ENCODE measurements around the gene CHADL.

GRCh38 chr22:41237036-41237706, 3.6 kb downstream of the CHADL start:
- TF ChIP-seq POLR2A (IDR thresholded peaks at IDR 0.05; ENCODE audit: extremely low read depth, insufficient read length), result no peak
- TF ChIP-seq, protein P1, sequence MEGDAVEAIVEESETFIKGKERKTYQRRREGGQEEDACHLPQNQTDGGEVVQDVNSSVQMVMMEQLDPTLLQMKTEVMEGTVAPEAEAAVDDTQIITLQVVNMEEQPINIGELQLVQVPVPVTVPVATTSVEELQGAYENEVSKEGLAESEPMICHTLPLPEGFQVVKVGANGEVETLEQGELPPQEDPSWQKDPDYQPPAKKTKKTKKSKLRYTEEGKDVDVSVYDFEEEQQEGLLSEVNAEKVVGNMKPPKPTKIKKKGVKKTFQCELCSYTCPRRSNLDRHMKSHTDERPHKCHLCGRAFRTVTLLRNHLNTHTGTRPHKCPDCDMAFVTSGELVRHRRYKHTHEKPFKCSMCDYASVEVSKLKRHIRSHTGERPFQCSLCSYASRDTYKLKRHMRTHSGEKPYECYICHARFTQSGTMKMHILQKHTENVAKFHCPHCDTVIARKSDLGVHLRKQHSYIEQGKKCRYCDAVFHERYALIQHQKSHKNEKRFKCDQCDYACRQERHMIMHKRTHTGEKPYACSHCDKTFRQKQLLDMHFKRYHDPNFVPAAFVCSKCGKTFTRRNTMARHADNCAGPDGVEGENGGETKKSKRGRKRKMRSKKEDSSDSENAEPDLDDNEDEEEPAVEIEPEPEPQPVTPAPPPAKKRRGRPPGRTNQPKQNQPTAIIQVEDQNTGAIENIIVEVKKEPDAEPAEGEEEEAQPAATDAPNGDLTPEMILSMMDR (IDR thresholded peaks at IDR 0.05; ENCODE audit: low read depth, low read length), result no peak
